ENCODE measurements around the gene FUT6. TPM values are rescaled to one million over a fixed set of nuclear protein-coding genes. Genes with fewer than 3 reads are reported as not detected.

FUT6 gene
- total and polyA plus RNA-seq, 2 donors from 2014 or later, result 13.0 to 58.4 TPM

DNA sequence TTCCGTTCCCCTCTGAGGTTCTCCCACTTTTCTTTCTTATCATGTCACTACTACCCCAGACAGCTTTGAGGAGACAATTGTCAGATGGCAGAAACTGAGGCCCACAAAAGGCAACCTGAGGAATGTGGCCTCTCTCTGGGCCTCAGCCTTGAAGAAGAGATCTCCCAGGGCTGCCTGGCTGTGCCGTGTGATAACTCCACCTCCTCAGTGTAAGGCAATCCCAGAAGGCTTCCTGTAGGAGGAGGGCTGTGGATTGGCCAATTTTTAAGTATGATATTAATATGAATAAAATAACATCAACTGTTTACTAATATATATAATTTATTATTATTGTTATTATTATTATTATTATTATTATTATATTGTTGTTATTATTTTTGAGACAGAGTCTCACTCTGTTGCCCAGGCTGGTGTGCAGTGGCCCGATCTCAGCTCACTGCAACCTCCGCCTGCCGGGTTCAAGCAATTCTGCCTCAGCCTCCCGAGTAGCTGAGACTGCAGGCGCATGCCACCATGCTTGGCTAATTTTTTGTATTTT is 44.1 kb downstream of the FUT6 start:
- Histone ChIP-seq H3K4me1 (ENCODE audit: control insufficient read depth in 2 of 3, insufficient read depth in 2 of 3, low read depth in 1 of 3, low read length in 3 of 3) (peaks cover 0 to 4% (median 0%) of the 10 kb centered on the region in 3 donors), H3K9me3 (ENCODE audit: control insufficient read depth in 2 of 3, insufficient read depth in 1 of 3, low read length in 3 of 3) (no peaks in the 10 kb centered on the region), H3K27me3 (ENCODE audit: control insufficient read depth, insufficient read depth, low read length) (no peaks in the 10 kb centered on the region), H3K36me3 (ENCODE audit: control insufficient read depth in 2 of 3, insufficient read depth in 3 of 3, low read length in 3 of 3) (no peaks in the 10 kb centered on the region), H3K4me3 (ENCODE audit: low read length in 3 of 3) (no peak overlapping the region), H3K9ac (ENCODE audit: low read length in 3 of 3) (no peak overlapping the region), H3K27ac (ENCODE audit: low read depth in 2 of 2, low read length in 2 of 2) (no peak overlapping the region)
- no peak for TF ChIP-seq CTCF (IDR thresholded peaks at IDR 0.05; ENCODE audit: borderline replicate concordance, extremely low read depth, insufficient read depth)
- DNase-seq (no peak), FAIRE-seq (no peak)
- intact Hi-C loops (cut with DNase I), result no loop called here

- Histone ChIP-seq H3K27ac (ENCODE audit: low read depth in 2 of 2, low read length in 2 of 2) (no peak overlapping the region), H3K4me1 (ENCODE audit: control insufficient read depth in 2 of 3, insufficient read depth in 2 of 3, low read depth in 1 of 3, low read length in 3 of 3) (peaks cover 0 to 8% (median 6%) of the 10 kb centered on the region in 3 donors), H3K27me3 (ENCODE audit: control insufficient read depth, insufficient read depth, low read length) (no peaks in the 10 kb centered on the region), H3K9me3 (ENCODE audit: control insufficient read depth in 2 of 3, insufficient read depth in 1 of 3, low read length in 3 of 3) (no peaks in the 10 kb centered on the region), H3K4me3 (ENCODE audit: low read length in 3 of 3) (no peak overlapping the region), H3K36me3 (ENCODE audit: control insufficient read depth in 2 of 3, insufficient read depth in 3 of 3, low read length in 3 of 3) (peaks cover 0 to 7% (median 5%) of the 10 kb centered on the region in 3 donors), H3K9ac (ENCODE audit: low read length in 3 of 3) (no peak overlapping the region)
- no peak for TF ChIP-seq CTCF (IDR thresholded peaks at IDR 0.05; ENCODE audit: borderline replicate concordance, extremely low read depth, insufficient read depth)
- FAIRE-seq, result no peak
- intact Hi-C loops (cut with DNase I), result no loop called here
- DNase-seq, result no peak
Measured at GRCh38 chr19:5793188-5793587, 46.3 kb downstream of the FUT6 start.

- H3K36me3 ChIP-seq (ENCODE audit: control insufficient read depth in 2 of 3, insufficient read depth in 3 of 3, low read length in 3 of 3), result peaks cover 0 to 14% (median 12%) of the 10 kb centered on the region in 3 donors
- FAIRE-seq (no peak), DNase-seq (no peak)
- no peak overlapping the region for H3K27ac ChIP-seq (ENCODE audit: low read depth in 2 of 2, low read length in 2 of 2)
- H3K9me3 ChIP-seq (ENCODE audit: control insufficient read depth in 2 of 3, insufficient read depth in 1 of 3, low read length in 3 of 3), result no peaks in the 10 kb centered on the region
- no peak for TF ChIP-seq CTCF (IDR thresholded peaks at IDR 0.05; ENCODE audit: borderline replicate concordance, extremely low read depth, insufficient read depth)
- H3K27me3 ChIP-seq (ENCODE audit: control insufficient read depth, insufficient read depth, low read length), result no peaks in the 10 kb centered on the region
- no peak overlapping the region for H3K9ac ChIP-seq (ENCODE audit: low read length in 3 of 3)
- H3K4me3 ChIP-seq (ENCODE audit: low read length in 3 of 3), result no peak overlapping the region
- intact Hi-C loops (cut with DNase I), result no loop called here
- peaks cover 0 to 8% (median 6%) of the 10 kb centered on the region in 3 donors for H3K4me1 ChIP-seq (ENCODE audit: control insufficient read depth in 2 of 3, insufficient read depth in 2 of 3, low read depth in 1 of 3, low read length in 3 of 3)
Measured at GRCh38 chr19:5792224-5792623, 47.3 kb downstream of the FUT6 start.
